H1 (cell line): ENCODE results near the gene PTPRD. TPM values are rescaled to one million over a fixed set of nuclear protein-coding genes. Genes with fewer than 3 reads are reported as not detected.

ENCODE experiments used
- ATF3 ChIP-seq: IDR thresholded peaks from 2 replicates; pipeline ENCODE4 v1.6.1; 2011; ENCODE audit warnings: low read depth, mild to moderate bottlenecking, low read length; ENCODE audit not compliant: insufficient read depth
- JUN ChIP-seq: IDR thresholded peaks from 2 replicates; pipeline ENCODE4 v1.6.1; 2011; ENCODE audit warnings: low read depth, mild to moderate bottlenecking, improper control_type of control experiment, low read length
- JUND ChIP-seq: IDR thresholded peaks from 2 replicates; pipeline ENCODE4 v1.6.1; 2011; ENCODE audit warnings: mild to moderate bottlenecking, improper control_type of control experiment, low read length
- KDM4A ChIP-seq: IDR thresholded peaks from one replicate; pipeline ENCODE4 v1.7.1; 2012; ENCODE audit warnings: low read depth, mild to moderate bottlenecking, moderate library complexity, low read length, inconsistent platforms; ENCODE audit not compliant: severe bottlenecking
- POLR2A ChIP-seq, 2 experiments: IDR thresholded peaks; 1 replicate in 1 of 2; 2 replicates in 1 of 2; pipeline ENCODE4 v1.6.1; 2011; ENCODE audit warnings: low read depth in 2 of 2, low read length in 2 of 2, mild to moderate bottlenecking in 2 of 2; ENCODE audit errors: control extremely low read depth in 1 of 2
- SAP30 ChIP-seq: fragments of 300-600 bp; sonication (generic); IDR thresholded peaks from 2 replicates; pipeline ENCODE4 v1.7.1; 2012; ENCODE audit warnings: low read length, moderate library complexity, mild to moderate bottlenecking, inconsistent platforms; ENCODE audit not compliant: insufficient read depth, insufficient replicate concordance
- polyA plus RNA-seq, 7 experiments: library from polyadenylated mRNA; depleted of rRNA in 3 of 7; stranded (reverse) in 5 of 7; unstranded in 2 of 7; fragments of >200 nt in 5 of 7; fragments of 200-250 nt in 2 of 7; gene quantifications; 1 replicate in 5 of 7; 2 replicates in 1 of 7; 4 replicates in 1 of 7; pipeline versions ENCODE4 v1.2.1 to v1.2.3, GENCODE V29; 2011 to 2013; ENCODE audit warnings: missing spikeins in 2 of 7, mixed read lengths in 2 of 7
- total RNA-seq: library from RNA; stranded (reverse); fragmentation: NEBNext Ultra II Directional; extraction: Animal tissue kit (Norgen Biotek cat#: 25700); gene quantifications from 2 replicates; pipeline ENCODE4 v1.2.1, GENCODE V29; 2021

Gene PTPRD
- total and polyA plus RNA-seq, 2 of the 8 experiments (the other 6 are each of a cell fraction or from before 2014, with no cell fraction given): 17.2 to 77.0 TPM

GRCh38 chr9:8515748-8516147 is 2097.1 kb downstream of the PTPRD start (continued):
- no peak for TF ChIP-seq SAP30
- no peak for TF ChIP-seq JUN
- no peak for TF ChIP-seq JUND
- TF ChIP-seq POLR2A (IDR thresholded peaks at IDR 0.05; ENCODE audit: control extremely low read depth in 1 of 2, low read depth in 2 of 2, low read length in 2 of 2): no peak
- TF ChIP-seq KDM4A: no peak
- no peak for TF ChIP-seq ATF3
